HG02571 (cell line): ENCODE data around the gene GOT1.

ENCODE experiments used
- ATAC-seq: cut with Tn5 transposase; IDR thresholded peaks from one replicate; pipeline ENCODE4 v1.9.1; 2021; ENCODE audit warnings: mild to moderate bottlenecking, moderate library complexity; ENCODE audit not compliant: unreplicated experiment

Gene GOT1

GRCh38 chr10:99365311-99365710 is 65.1 kb downstream of the GOT1 start:
- ATAC-seq, result no peak

- no peak for ATAC-seq
These were observed 66.3 kb downstream of the GOT1 start for GRCh38 chr10:99364125-99364524.

GRCh38 chr10:99360934-99361333 is 69.5 kb downstream of the GOT1 start:
- ATAC-seq, result no peak

- ATAC-seq, result no peak
These were observed 72.3 kb downstream of the GOT1 start for GRCh38 chr10:99358101-99358500.

- no peak for ATAC-seq
These were observed 72.7 kb downstream of the GOT1 start for GRCh38 chr10:99357691-99358090.

GRCh38 chr10:99353182-99353581 is 77.2 kb downstream of the GOT1 start:
- no peak for ATAC-seq

GRCh38 chr10:99347672-99348071 is 82.8 kb downstream of the GOT1 start:
- no peak for ATAC-seq
